Measurements from ENCODE around the gene ANKIB1. TPM values are rescaled to one million over a fixed set of nuclear protein-coding genes. Genes with fewer than 3 reads are reported as not detected.

Gene ANKIB1
- total and polyA plus RNA-seq, 9 of the 15 experiments (the other 6 are each of a cell fraction or from before 2014, with no cell fraction given), result 5.9 to 25.2 (median 16.1) TPM

DNA sequence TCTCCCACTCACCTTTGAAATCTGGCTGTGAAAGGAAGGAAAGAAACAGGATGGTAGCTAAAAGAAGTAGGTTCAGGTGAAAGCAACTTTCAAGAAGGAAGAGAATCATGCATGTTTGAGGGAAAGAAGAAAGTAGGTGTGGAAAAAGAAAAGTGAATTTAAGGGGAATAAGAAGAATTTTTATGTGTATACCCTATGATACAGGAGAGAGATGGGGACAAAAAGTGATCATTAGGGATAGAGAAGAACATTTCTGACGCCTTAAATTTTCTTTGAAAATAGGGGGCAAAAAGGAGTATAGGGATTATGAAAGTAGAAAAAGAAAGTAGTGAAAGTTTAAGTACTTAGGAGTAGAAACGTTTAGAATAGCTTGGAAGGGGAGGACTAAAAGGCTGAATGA, 15.2 kb upstream of the ANKIB1 start:
- Histone ChIP-seq H3K27me3 (ENCODE audit: control insufficient read depth in 2 of 2, insufficient read depth in 2 of 2, low read length in 2 of 2) (no peaks in the 10 kb centered on the region), H3K36me3 (ENCODE audit: control insufficient read depth, insufficient read depth, low read length) (peaks cover 80% of the 10 kb centered on the region), H4K20me1 (replicated peaks; ENCODE audit: control insufficient read depth, insufficient read depth, low read length) (no peaks in the 10 kb centered on the region), H3K27ac (ENCODE audit: extremely low read depth, low read depth, low read length) (no peak overlapping the region), H3K79me2 (ENCODE audit: control insufficient read depth, insufficient read depth, low read length) (no peaks in the 10 kb centered on the region), H3K4me1 (replicated peaks in 1 of 2; ENCODE audit: control insufficient read depth in 2 of 2, insufficient read depth in 2 of 2, low read length in 2 of 2) (no peaks in the 10 kb centered on the region), H3K9me1 (ENCODE audit: control insufficient read depth, insufficient read depth, low read length) (no peaks in the 10 kb centered on the region), H3K9ac (ENCODE audit: insufficient read depth in 1 of 2, low read depth in 2 of 2, low read length in 2 of 2) (no peak overlapping the region), H3K4me3 (no peak overlapping the region), H3K4me2 (ENCODE audit: insufficient read depth, low read length) (no peak overlapping the region), H3K9me3 (replicated peaks; ENCODE audit: control insufficient read depth, insufficient read depth, low read depth, low read length) (no peaks in the 10 kb centered on the region), H2AFZ (ENCODE audit: low read depth, low read length) (no peak overlapping the region)
- no peak for ATAC-seq
- BruUV-seq (replicated peaks), result no TSS peak
- FAIRE-seq, result no peak
- no peak for DNase-seq (ENCODE audit: extremely low read depth in 1 of 4, low spot score in 3 of 4)
- TF ChIP-seq BHLHE40 (IDR thresholded peaks at IDR 0.05; ENCODE audit: low read length) (no peak), ZBTB43 (CRISPR knock-in tag; IDR thresholded peaks at IDR 0.05) (no peak)
- TF ChIP-seq, protein P1, sequence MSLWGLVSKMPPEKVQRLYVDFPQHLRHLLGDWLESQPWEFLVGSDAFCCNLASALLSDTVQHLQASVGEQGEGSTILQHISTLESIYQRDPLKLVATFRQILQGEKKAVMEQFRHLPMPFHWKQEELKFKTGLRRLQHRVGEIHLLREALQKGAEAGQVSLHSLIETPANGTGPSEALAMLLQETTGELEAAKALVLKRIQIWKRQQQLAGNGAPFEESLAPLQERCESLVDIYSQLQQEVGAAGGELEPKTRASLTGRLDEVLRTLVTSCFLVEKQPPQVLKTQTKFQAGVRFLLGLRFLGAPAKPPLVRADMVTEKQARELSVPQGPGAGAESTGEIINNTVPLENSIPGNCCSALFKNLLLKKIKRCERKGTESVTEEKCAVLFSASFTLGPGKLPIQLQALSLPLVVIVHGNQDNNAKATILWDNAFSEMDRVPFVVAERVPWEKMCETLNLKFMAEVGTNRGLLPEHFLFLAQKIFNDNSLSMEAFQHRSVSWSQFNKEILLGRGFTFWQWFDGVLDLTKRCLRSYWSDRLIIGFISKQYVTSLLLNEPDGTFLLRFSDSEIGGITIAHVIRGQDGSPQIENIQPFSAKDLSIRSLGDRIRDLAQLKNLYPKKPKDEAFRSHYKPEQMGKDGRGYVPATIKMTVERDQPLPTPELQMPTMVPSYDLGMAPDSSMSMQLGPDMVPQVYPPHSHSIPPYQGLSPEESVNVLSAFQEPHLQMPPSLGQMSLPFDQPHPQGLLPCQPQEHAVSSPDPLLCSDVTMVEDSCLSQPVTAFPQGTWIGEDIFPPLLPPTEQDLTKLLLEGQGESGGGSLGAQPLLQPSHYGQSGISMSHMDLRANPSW (CRISPR knock-in tag; IDR thresholded peaks at IDR 0.05), result no peak
- CTCF ChIA-PET (ENCODE audit: low intra/inter-chr PET ratio), result no interaction called here
- intact Hi-C loops (cut with micrococcal nuclease), result no loop called here
- 70% methylated on average over 2 of the region's 2 CpGs for WGBS (ENCODE audit: insufficient coverage, low coverage, missing lambda C conversion rate)
- in situ Hi-C loops (cut with MboI), result no loop called here
- POLR2A ChIA-PET, result interaction anchor here (0.6 to 1.7 kb wide), 4 partner anchors 11 to 1001 kb away, joined by 3 to 6 read pairs (median 4); partner anchors contain the start of genes ANKIB1 and KRIT1

Measured in K562 (cell line).